Epidermal melanocyte (primary cell): ENCODE data around the gene IFNG-AS1.
A peak's percentile ranks its signal among the peaks of the same experiment; 100 is the strongest.

Source experiments
- DNase-seq: peaks from one replicate; pipeline ENCODE4 v3.0.0; 2011; ENCODE audit warnings: low spot score; ENCODE audit not compliant: insufficient read length

Gene IFNG-AS1

DNA sequence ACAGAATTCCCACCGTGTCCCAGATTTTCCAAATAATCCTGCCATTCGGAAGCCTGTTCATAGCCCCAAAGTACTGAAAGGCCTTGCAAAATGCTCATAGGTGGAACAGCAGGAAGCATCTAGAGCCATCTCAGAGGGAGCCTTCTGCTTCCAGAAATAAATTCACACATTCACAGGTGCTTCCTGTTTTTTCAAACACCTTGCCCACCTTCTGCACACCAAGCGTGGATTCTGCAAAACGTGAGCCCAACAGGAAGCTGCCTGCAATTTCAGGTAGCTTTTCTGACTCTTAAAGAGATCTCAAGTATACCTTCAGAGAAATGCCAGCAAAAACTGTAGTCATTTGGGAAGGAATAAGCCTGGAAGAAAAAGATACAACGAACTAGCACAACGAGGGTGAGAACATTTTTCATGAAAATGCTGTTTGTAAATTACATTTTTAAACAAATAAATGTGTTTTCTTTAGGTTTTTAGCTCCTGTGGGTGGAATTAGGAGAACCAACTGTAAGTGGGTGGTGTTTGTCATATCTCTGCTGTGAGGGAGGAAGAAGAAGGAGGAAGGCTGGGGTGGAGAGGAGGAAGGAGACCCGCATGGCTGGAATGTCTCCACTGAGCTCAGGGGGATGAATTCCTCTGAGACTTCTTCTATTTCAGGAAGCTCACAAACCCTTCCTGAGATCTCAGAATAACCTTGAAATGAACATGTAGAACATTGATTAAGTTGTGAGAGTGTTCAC is at the start of gene IFNG-AS1:
Gene IFNG-AS1, plus strand, starts transcription at position 264 of the 737 bp plus-strand sequence.
- no peak for DNase-seq

DNA sequence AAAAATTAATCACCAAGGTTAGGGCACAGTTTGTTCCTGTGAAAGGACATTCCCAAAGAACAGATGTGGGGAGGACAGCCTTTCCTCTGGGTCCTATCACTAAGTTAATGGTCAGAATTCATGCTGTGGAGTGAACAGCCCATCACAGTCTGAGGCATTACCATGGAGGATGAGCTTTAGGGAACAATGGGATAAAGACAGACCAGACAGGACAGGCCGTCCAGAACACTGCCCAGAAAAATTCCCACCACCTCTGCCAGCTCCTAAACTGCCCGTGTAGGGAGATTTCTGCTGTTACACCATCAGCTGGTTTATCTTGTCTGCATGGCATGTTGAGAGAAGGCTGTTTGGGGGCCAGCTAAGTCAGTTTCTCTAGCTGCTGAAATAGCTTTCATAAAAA is 49.6 kb upstream of the IFNG-AS1 start:
- no peak for DNase-seq

DNA sequence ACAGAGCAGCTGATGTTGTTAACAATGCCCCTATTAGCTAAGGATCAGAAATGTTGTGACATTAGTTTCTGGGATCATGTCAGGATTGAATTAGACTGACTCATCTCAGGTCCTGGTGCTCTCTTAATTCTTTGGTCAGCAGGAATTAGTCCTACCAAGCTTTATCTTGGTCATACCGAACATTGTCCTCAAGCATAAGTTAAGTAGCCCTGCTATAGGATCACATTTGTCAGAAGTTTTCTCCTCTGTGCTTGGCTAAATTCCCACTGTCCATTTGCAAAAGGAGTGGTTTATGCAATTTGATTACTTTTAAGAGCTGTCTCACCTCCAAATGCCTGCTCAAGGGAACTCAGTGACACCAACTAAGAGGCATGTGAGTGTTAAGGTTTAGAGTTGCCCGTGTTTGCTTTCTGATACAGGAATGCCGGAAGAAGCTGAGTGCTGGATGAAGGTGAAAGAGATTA is 48.4 kb upstream of the IFNG-AS1 start:
- no peak for DNase-seq

DNA sequence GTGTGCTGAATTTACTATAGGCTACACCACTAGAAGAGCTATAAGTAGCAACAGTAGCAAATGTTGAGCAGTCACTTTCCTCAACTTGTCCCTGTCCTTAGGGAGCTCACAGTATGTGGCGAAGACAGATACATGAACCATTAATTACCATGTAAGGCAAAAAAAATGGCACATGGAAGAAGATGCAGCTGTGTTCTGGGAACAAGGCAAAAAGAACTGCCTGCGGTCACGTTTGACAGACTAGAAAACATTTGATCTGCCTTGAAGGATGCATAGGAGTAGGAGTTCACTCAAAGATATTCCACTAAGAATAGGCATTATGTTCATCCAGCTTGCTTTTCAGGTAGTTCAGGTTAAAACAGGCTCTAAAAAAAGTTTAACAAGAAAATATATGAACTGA is 46.5 kb upstream of the IFNG-AS1 start:
- DNase-seq, result no peak

DNA sequence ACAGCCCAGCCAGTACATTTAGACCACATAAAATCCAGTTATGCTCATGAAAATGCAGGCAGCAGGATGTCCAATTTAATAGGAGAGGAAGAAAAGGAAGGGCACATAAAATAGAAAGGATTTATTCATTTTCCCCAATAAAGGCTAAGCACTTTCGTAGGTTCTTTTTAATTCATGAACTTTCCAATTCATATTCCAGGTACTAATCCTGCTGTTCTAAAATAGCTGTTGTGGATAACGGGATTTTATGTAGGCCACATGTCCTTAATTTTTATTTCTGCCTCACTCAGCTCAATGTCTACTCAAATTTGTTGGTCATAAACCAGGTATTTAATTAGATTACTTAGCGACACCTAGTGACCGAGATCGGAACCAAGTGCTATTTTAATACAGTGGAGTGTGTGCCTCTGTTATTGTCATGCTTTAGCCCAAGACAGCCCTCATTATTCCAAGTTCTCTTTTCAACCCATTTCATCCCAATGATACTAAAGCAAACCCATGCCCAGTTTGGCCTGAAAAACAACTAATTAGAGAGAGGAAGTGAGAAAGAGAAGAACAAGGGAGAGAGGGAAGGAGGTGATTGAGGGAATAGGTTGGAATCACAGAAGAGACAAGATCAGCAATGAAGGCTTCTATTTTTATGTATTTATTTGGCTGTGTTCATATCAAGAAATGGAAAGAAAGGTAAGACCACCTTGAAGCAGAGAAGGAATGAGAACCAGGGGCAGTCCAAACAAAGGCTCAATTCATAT is 45.9 kb upstream of the IFNG-AS1 start:
- peak; percentile 60 for DNase-seq

DNA sequence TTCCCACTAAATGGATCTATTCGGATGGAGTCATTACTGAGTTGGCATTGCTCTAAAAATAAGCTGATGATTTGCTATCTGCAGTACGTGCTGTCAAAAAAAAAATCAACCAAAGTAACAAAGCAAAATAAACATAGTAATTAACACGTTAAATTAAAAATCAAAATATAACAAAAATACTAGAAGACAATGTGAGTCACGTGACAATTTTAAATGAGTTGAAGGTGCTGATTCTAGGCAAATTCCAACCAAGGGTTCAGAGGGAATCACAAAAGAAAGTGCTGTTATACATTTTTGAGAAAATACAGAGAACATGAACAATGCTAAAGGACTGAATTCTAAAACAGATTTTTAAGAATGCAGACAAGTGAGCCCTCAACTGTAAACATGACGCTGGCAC is 45.2 kb upstream of the IFNG-AS1 start:
- no peak for DNase-seq

DNA sequence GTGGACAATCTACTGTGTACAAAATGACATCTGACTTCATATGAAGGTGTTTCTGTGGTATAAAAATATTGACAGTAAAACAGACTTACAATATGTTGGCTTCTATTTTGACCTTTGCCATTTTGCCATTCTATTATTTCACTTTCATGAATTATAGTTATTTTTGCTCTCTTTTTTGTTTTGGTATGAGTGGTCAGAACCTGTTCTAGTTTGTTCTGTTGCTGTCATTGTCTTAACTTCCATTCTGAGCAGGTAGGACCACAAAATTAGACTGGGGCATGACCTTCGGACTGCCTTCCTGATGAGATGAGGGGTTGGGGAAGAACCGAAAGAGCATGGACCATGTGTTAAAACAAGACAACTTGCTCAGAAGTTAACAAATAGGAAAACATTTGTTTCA is 36.5 kb upstream of the IFNG-AS1 start:
- no peak for DNase-seq

DNA sequence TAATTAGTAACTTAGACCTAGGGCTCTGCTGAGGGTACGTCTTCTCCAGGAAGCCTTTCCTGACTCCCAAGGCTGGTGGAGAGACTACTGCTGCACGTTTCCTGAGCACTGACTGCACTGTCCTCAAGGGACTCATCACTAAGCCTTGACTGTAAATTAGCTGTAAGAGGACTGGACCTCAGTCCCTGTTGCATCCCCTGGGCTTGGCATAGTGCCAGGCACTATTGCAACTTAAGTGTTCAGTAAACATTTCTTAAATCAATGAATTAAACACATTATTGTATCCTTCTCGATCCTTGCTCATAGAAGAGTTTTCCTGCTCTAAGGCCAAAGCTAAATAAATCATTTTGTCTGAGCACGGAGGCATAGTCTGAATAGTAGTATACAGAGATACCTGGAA is 31.9 kb upstream of the IFNG-AS1 start:
- DNase-seq, result no peak

DNA sequence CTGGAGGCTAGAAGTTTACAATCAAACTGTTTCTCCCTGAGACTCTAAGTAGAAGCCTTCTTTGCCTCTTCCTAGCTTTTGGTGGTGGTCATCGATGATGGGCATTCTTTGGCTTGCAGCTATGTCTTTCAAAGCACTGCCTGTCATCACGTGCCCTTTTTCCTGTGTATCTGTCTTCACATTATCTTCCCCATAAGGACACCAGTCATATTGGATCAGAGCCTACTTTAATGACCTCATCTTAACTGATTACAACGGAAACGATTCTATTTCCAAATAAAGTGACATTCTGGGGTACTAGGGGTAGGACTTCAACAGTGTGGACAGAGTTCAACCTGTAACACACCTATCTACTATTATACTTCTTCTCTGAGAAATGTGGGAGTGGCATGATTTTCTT is 31.1 kb upstream of the IFNG-AS1 start:
- no peak for DNase-seq

DNA sequence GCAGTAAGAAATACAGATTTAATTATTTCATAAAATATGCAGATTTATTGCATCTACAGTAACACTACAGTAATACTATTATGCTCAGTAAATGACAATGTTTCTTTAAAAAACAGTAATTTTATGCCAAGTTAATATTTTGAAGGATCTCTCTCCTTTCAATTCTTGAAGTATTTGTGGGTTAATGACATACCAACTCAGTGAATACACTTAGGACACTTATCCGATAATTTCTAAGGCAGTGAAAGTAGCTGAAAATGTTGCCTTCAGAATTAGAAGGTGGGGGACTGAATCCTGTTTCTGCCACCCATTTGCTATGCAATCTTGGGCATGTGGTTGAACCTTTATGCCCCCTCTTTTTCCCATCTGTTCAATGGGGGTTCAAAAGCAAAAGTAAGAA is 24.8 kb upstream of the IFNG-AS1 start:
- DNase-seq, result no peak

DNA sequence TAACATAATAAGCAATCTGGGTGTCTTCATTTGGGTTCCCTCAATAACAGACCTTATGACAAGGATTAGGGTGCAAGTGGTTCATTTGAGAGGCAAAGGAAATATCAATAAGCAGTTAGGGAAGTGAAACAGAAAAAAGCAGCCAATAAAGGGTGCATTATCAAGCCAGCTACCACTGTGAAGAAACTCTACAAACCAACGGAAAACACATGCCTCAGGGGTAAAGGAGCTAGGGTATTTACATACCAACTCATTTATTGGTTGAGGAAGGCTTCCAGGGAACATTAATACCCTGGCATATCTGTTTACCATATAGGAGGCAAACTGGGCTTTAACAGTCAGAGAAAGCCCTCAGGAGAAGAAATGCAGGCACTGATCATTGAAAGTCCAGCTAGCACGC is 22.7 kb upstream of the IFNG-AS1 start:
- DNase-seq, result no peak

DNA sequence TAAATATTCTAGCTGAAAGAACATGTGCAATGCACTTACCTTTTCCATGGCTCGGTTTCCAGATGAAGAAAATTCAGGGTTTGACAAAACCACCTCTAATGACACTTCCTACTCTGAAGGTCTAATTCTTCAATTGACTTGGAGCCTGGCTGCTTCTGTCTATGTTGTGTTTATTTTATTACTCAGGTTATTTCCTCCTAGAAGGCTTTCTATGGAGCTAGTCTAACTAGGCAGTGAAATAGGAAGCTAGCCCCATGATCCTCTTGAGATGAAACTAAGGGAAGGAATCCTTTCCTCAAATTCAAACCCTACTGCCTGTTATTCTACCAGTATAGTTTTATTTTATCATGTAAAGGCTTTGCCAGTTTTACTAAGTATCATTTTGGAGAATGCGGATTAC is 20.9 kb upstream of the IFNG-AS1 start:
- no peak for DNase-seq

DNA sequence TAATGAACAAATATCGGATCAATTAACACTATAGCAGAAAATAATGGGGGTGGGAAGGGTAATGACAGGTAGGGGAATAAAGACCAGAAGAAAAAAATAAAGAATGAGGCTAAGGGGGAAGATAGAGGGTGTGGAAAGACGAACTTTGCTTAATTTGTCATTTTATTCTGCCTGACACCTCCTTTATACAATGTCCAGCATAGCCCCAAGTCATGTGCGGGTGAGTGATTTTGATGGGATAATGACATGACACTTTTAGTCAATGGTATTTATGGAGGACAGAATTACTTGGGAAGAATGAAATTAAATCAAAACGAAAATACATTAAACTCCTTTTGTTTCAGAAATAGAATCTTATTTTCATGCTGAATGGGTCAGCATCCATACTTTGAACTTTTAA is 20.5 kb upstream of the IFNG-AS1 start:
- no peak for DNase-seq

DNA sequence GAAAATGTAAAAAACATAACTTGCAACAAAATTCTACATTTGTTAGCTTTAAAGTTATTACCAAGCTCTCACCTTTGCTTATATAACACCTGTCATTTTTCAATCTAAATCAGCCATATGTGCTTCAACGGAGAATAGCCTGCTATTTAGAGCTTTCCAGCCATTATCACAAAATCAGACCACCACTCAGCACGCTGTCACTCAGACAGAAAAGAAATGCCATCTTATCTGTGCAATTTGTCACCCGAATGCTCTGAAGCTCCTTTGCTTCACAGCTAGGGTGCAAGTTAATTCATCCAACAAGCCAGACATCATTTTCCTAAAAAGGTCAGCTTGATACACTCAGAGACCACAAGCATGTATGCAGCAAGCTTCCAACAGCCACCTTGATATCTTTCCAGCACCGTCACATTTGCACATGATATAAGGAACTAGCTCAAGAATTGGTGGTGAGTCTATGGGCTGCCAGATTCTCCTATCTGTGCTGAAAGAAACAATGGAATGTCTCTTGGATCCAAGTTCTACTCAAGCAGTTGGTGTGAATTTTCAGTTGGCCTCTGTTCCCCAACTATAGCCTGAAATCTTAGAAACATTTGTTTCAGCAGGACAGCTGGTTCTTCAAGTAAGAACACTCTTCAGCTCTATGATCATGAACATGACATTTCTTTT is 20.0 kb upstream of the IFNG-AS1 start:
- no peak for DNase-seq

DNA sequence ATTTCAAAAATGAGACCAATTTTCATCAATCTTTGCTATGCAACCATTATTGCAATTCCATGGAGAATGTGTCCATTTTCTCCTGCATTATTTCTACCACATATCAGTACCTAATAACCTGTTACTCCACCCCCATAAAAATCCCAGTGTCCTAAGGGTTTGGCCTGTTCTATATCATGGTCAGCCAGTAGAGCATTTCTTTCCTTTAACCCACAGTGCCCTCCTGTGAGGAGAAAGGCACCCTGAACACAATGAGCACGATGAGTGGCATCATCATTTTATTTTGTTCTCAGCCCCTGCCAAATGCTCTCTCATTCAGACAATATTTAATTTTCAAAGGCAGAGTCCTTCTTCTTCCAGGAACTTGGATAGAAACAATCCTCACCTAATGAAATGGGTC is 11.6 kb upstream of the IFNG-AS1 start:
- DNase-seq, result no peak

DNA sequence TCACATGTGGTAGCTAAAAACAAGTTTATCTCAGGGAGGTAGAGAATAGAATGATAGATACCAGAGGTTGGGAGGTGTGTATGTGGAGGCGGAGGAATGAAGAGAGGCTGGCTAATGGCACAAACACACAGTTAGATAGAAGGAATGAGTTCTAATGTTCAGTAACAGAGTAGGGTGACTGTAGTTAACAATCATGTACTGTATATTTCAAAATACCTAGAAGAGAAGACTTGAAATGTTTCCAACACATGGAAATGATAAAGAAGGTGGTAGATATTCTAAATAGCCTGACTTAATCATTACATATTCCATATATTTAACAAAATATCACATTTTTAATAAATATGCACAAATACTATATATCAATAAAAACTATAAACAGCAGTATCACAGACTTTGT is 8.9 kb upstream of the IFNG-AS1 start:
- no peak for DNase-seq

DNA sequence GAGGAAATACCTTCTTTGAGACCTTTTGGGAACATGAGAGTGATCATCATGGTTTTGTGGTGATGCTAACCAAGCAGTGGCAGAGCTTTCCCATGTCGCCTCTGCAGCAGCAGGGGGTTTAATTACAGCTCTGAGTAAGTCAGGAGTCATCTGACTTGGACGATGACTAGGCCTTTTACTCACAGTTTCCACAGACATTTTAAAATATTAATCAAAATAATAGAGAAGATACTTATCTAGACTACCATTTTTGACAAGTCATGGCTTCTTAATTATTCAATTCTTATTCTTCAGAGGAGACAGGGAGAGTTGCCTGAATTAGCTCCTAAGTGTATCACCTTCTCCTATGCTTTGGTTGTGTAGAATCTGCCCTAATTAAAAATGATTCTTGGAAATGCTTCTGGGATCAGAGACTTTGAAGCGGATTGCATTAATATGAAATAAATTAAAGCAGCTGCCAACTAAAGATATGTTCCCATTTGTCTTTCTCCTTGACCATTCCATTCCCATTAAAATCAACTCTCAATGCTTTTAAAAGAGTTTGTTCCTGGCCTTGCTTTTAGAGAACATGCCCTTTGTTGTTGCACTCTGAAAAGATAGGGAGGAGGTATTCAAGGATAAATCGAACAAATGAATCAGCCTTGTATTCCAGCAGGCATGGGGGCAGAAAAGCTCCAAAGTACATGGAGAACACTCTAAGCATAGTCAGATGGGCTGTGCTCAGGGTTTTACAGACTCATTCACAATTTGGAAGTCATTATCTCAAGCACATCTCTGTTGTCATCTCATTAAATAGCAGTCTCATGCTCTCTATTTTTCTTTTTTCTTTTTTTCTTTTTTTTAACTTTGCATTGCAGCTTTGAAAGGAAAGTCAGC is 7.7 kb upstream of the IFNG-AS1 start:
- DNase-seq, result no peak

DNA sequence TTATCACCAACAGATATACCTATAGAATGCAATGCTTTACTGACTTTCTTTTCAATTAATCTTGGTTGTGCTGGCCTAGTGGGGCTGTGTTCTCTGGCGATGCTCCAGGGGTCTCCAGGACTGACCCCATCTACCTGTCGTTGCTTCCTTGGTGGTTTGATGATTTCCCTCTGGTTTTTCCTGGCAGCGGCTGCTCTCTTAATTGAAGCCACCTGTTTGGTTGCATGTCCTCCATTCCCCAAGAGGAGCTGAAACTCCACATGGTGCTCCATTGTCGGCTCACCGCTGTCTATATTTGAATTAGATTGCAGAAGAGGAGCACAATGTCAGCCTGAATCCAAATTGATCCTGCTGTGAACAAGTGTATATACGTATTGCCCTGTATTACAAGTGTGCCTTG is 7.1 kb upstream of the IFNG-AS1 start:
- DNase-seq, result no peak

DNA sequence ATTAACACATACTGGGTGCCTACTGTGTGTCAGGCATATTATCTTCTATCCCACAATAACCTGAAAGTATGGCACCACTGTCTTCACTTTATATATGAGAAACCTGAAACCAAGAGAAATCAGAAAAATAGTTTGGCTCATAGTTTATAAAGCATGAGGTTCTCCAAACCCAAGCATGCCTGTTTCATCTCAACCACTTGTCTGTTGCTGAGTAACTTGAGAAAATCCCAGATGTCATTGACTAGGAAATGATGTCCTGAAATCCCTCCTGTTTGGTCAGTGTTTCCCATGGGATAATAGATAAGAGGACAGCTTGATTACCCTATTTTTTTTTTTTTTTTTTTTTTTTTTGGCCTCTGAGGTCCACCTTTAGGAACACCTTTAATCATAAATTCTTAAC is 2.6 kb upstream of the IFNG-AS1 start:
- DNase-seq, result no peak

DNA sequence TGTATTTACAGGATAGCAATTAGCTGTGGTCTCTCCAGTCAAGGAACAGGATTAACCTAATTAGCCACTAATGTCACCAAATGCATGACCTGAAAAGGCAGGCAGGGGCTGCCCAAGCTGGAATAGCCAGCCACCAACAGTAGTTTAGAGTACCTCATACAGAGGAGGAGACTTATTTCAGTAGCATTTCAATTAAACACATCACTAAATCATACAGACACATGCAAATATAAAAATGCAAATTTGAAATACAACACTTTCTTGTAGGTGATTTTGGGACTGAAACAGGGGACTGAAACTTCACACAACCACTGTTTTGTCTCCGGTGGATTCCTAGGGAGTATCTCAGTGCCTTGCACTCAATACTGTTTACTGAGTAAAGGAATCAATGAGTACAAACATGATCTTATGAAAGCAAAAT is 636 bp upstream of the IFNG-AS1 start:
- no peak for DNase-seq

DNA sequence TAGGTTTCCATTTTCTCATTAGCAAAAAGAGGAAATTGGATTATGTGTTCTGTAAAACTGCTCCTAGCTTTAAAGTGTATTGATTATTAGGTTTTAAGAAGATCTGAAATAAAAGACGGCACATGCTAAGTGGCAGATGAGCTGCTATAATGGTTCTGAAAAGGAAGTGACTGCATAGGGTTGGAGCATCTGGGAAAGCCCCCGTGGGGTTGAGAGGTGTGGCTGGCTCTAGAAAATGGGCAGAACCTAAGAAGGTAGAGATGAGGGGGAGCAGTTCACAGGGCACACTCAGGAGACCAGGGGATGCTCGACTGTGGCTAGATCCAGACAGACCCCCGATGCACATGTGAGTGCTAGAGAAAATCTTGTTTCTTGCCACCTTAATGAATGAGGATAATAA is 1.9 kb downstream of the IFNG-AS1 start:
- no peak for DNase-seq
